HepG2 (cell line): Measurements from ENCODE around the gene DNAL4. TPM values are rescaled to one million over a fixed set of nuclear protein-coding genes. Genes with fewer than 3 reads are reported as not detected.

Source experiments
- HOXA3 ChIP-seq: sonication (generic); formaldehyde crosslinking; IDR thresholded peaks from 2 replicates; pipeline ENCODE4 v1.5.0; 2020; ENCODE audit warnings: missing genetic modification reagents
- KDM4B ChIP-seq: sonication (generic); formaldehyde crosslinking; IDR thresholded peaks from 2 replicates; pipeline ENCODE4 v1.4.0; 2020; ENCODE audit warnings: missing genetic modification reagents
- KLF16 ChIP-seq, 2 experiments: sonication (generic) in 1 of 2; formaldehyde crosslinking in 1 of 2; IDR thresholded peaks; 2 replicates each; pipeline versions ENCODE4 v1.6.1 to v1.8.0; 2016 to 2023; ENCODE audit warnings: missing genetic modification reagents in 2 of 2, missing compliant biosample characterization in 1 of 2
- PCBP1 ChIP-seq: fragments of 200-400 bp; formaldehyde crosslinking; IDR thresholded peaks from 2 replicates; pipeline ENCODE4 v1.6.1; 2017; ENCODE audit warnings: mild to moderate bottlenecking, low read depth, low read length, borderline replicate concordance
- POLR2AphosphoS2 ChIP-seq: IDR thresholded peaks from 2 replicates; pipeline ENCODE4 v1.6.1; 2011; ENCODE audit warnings: low read depth, low read length, improper control_type of control experiment
- REPIN1 ChIP-seq: sonication (generic); formaldehyde crosslinking; IDR thresholded peaks from 2 replicates; pipeline ENCODE4 v1.8.0; 2022; ENCODE audit warnings: missing genetic modification reagents, low read depth, mild to moderate bottlenecking, borderline replicate concordance
- RNF2 ChIP-seq: fragments of 450-650 bp; conservative IDR thresholded peaks from 2 replicates; pipeline ENCODE4 v1.6.1; 2016; ENCODE audit warnings: low read depth
- SP140L ChIP-seq: sonication (generic); formaldehyde crosslinking; IDR thresholded peaks from 2 replicates; pipeline ENCODE4 v1.4.0; 2020; ENCODE audit warnings: missing genetic modification reagents, borderline replicate concordance
- ZBTB20 ChIP-seq: sonication (generic); formaldehyde crosslinking; IDR thresholded peaks from 2 replicates; pipeline ENCODE4 v1.8.1; 2023; ENCODE audit warnings: missing genetic modification reagents, low read depth, mild to moderate bottlenecking, borderline replicate concordance
- ZNF10 ChIP-seq: sonication (generic); formaldehyde crosslinking; IDR thresholded peaks from 2 replicates; pipeline ENCODE4 v1.4.0; 2020; ENCODE audit warnings: mild to moderate bottlenecking, low read depth, missing genetic modification reagents, borderline replicate concordance
- ZNF557 ChIP-seq: sonication (generic); formaldehyde crosslinking; IDR thresholded peaks from 2 replicates; pipeline ENCODE4 v1.4.0; 2020; ENCODE audit warnings: missing genetic modification reagents
- ZNF83 ChIP-seq: sonication (generic); formaldehyde crosslinking; IDR thresholded peaks from 2 replicates; pipeline ENCODE4 v1.4.0; 2020; ENCODE audit warnings: missing genetic modification reagents, mild to moderate bottlenecking, borderline replicate concordance
- polyA plus RNA-seq, 8 experiments: library from polyadenylated mRNA; depleted of rRNA in 3 of 8; stranded (reverse) in 7 of 8; unstranded in 1 of 8; fragments of >200 nt; fragmentation: Illumina TruSeq in 4 of 8; extraction: Trizol in 4 of 8; gene quantifications; 2 replicates each; pipeline versions ENCODE4 v1.2.1 to v1.2.3, GENCODE V29; 2011 to 2016; ENCODE audit warnings: low read depth in 4 of 8, missing spikeins in 1 of 8, mixed read lengths in 1 of 8; ENCODE audit not compliant: insufficient read depth in 1 of 8
- total RNA-seq, 5 experiments: library from RNA; depleted of rRNA; stranded (reverse); fragments of >200 nt; fragmentation: Illumina TruSeq; extraction: Trizol; gene quantifications; 2 replicates each; pipeline ENCODE4 v1.2.3, GENCODE V29; 2016; ENCODE audit warnings: low read depth in 1 of 5
- TF ChIP-seq, protein P1 (sequence below): IDR thresholded peaks from 2 replicates; pipeline ENCODE4 v1.6.1; 2016; ENCODE audit warnings: control low read depth
- TF ChIP-seq, protein P2 (sequence below): IDR thresholded peaks from 2 replicates; pipeline ENCODE4 v1.6.1; 2016; ENCODE audit warnings: low read depth, control low read depth
- TF ChIP-seq, protein P3 (sequence below): sonication (generic); formaldehyde crosslinking; IDR thresholded peaks from 2 replicates; pipeline ENCODE4 v1.4.0; 2020; ENCODE audit warnings: missing genetic modification reagents
- TF ChIP-seq, protein P4 (sequence below): sonication (generic); formaldehyde crosslinking; conservative IDR thresholded peaks from 2 replicates; pipeline ENCODE4 v1.4.0; 2020; ENCODE audit warnings: missing genetic modification reagents
- TF ChIP-seq, protein P5 (sequence below): sonication (generic); IDR thresholded peaks from 2 replicates; pipeline ENCODE4 v1.6.1; 2016; ENCODE audit warnings: low read depth, borderline replicate concordance

The DNAL4 gene
- total and polyA plus RNA-seq, 2 of the 13 experiments (the other 11 are each of a cell fraction or from before 2014, with no cell fraction given), result 8.0 to 10.7 TPM

DNA sequence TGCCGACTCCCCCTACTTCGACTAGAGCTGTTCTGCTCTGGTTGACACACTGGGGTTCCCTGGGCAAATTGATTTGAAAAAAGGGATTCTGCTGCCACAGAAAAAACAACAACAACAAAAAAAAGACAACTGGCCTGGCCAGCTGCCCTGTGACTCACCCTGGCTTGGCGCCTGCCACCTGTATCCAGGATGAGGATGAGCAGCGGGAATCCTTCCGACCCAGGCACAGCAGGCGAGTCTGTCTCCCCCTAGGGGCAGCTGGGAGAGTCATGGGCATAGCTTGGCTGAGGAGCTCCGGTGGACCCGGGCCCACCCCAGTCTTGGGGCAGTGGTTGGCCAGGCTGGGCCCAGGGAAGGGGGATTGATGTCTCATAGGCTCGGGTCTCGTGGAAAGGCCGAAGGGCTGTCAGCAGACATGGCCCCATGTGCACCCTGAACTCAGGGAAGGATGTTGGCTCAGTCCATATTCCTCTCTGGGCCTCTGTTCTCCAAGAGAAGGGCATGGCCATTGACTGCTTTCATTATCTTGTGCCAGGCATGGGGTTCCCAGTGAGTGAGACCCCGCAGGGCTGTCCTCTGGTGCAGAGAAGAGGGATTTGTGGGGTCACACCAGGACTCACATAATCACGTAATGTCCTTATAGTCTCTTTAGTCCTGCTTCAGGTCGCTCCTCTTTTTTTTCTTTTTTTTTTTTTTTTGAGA lies 27.7 kb downstream of the DNAL4 start (continued):
- TF ChIP-seq, protein P1, sequence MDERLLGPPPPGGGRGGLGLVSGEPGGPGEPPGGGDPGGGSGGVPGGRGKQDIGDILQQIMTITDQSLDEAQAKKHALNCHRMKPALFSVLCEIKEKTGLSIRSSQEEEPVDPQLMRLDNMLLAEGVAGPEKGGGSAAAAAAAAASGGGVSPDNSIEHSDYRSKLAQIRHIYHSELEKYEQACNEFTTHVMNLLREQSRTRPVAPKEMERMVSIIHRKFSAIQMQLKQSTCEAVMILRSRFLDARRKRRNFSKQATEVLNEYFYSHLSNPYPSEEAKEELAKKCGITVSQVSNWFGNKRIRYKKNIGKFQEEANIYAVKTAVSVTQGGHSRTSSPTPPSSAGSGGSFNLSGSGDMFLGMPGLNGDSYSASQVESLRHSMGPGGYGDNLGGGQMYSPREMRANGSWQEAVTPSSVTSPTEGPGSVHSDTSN (CRISPR knock-in tag), result no peak
- TF ChIP-seq, protein P2, sequence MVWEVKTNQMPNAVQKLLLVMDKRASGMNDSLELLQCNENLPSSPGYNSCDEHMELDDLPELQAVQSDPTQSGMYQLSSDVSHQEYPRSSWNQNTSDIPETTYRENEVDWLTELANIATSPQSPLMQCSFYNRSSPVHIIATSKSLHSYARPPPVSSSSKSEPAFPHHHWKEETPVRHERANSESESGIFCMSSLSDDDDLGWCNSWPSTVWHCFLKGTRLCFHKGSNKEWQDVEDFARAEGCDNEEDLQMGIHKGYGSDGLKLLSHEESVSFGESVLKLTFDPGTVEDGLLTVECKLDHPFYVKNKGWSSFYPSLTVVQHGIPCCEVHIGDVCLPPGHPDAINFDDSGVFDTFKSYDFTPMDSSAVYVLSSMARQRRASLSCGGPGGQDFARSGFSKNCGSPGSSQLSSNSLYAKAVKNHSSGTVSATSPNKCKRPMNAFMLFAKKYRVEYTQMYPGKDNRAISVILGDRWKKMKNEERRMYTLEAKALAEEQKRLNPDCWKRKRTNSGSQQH (CRISPR knock-in tag), result no peak
- TF ChIP-seq, protein P3, sequence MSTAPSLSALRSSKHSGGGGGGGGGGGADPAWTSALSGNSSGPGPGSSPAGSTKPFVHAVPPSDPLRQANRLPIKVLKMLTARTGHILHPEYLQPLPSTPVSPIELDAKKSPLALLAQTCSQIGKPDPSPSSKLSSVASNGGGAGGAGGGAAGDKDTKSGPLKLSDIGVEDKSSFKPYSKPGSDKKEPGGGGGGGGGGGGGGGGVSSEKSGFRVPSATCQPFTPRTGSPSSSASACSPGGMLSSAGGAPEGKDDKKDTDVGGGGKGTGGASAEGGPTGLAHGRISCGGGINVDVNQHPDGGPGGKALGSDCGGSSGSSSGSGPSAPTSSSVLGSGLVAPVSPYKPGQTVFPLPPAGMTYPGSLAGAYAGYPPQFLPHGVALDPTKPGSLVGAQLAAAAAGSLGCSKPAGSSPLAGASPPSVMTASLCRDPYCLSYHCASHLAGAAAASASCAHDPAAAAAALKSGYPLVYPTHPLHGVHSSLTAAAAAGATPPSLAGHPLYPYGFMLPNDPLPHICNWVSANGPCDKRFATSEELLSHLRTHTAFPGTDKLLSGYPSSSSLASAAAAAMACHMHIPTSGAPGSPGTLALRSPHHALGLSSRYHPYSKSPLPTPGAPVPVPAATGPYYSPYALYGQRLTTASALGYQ (CRISPR knock-in tag), result no peak
- TF ChIP-seq ZBTB20 (CRISPR knock-in tag) (no peak), SP140L (CRISPR knock-in tag) (no peak), HOXA3 (CRISPR knock-in tag) (0 out of 2 replicates have a peak, but pooled peaks have one; percentile 31), REPIN1 (CRISPR knock-in tag) (no peak), POLR2AphosphoS2 (no peak), ZNF10 (CRISPR knock-in tag) (no peak), KDM4B (CRISPR knock-in tag) (no peak), PCBP1 (no peak), ZNF557 (CRISPR knock-in tag) (no peak), KLF16 (CRISPR knock-in tag; IDR thresholded peaks at IDR 0.05) (no peak), RNF2 (no peak), ZNF83 (CRISPR knock-in tag) (no peak)
- TF ChIP-seq, protein P4, sequence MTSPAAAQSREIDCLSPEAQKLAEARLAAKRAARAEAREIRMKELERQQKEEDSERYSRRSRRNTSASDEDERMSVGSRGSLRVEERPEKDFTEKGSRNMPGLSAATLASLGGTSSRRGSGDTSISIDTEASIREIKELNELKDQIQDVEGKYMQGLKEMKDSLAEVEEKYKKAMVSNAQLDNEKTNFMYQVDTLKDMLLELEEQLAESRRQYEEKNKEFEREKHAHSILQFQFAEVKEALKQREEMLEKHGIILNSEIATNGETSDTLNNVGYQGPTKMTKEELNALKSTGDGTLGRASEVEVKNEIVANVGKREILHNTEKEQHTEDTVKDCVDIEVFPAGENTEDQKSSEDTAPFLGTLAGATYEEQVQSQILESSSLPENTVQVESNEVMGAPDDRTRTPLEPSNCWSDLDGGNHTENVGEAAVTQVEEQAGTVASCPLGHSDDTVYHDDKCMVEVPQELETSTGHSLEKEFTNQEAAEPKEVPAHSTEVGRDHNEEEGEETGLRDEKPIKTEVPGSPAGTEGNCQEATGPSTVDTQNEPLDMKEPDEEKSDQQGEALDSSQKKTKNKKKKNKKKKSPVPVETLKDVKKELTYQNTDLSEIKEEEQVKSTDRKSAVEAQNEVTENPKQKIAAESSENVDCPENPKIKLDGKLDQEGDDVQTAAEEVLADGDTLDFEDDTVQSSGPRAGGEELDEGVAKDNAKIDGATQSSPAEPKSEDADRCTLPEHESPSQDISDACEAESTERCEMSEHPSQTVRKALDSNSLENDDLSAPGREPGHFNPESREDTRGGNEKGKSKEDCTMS (CRISPR knock-in tag), result no peak
- TF ChIP-seq, protein P5, sequence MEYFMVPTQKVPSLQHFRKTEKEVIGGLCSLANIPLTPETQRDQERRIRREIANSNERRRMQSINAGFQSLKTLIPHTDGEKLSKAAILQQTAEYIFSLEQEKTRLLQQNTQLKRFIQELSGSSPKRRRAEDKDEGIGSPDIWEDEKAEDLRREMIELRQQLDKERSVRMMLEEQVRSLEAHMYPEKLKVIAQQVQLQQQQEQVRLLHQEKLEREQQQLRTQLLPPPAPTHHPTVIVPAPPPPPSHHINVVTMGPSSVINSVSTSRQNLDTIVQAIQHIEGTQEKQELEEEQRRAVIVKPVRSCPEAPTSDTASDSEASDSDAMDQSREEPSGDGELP, result peak; percentile 67; the same call in 1 of the 2 replicates
